Upper lobe of right lung (tissue), 1 donor: ENCODE measurements around the gene PARD3. TPM values are rescaled to one million over a fixed set of nuclear protein-coding genes. Genes with fewer than 3 reads are reported as not detected.

Source experiments
- ATAC-seq: fragments of 200-7000 bp; cut with Tn5 transposase; one replicate; pipeline ENCODE4 v1.9.1; 2020; ENCODE audit warnings: mild to moderate bottlenecking, moderate library complexity
- DNase-seq: peaks from one replicate; pipeline ENCODE4 v3.0.0-alpha.2; 2020
- H3K27ac ChIP-seq: fragments of 200-600 bp; one replicate; pipeline ENCODE4 v1.8.0; 2022
- H3K27me3 ChIP-seq: fragments of 200-600 bp; one replicate; pipeline ENCODE4 v1.8.0; 2022; ENCODE audit warnings: mild to moderate bottlenecking
- H3K36me3 ChIP-seq: fragments of 200-600 bp; one replicate; pipeline ENCODE4 v1.8.0; 2022
- H3K4me1 ChIP-seq: fragments of 200-600 bp; one replicate; pipeline ENCODE4 v1.8.0; 2022
- H3K4me3 ChIP-seq: fragments of 200-600 bp; one replicate; pipeline ENCODE4 v1.8.0; 2022; ENCODE audit warnings: mild to moderate bottlenecking
- H3K9me3 ChIP-seq: fragments of 200-600 bp; one replicate; pipeline ENCODE4 v1.8.0; 2022
- intact Hi-C: fragments of 100-400 bp; cut with DNase I; formaldehyde crosslinking; loops from one replicate; pipeline ENCODE4 v1.11.0; 2022
- total RNA-seq: library from RNA; stranded (reverse); fragmentation: NEBNext Ultra II Directional; extraction: Animal tissue kit (Norgen Biotek cat#: 25700); gene quantifications from one replicate; pipeline ENCODE4 v1.2.1, GENCODE V29; 2021
- TF ChIP-seq, protein P1 (sequence below): fragments of 200-600 bp; IDR thresholded peaks from one replicate; pipeline ENCODE4 v1.8.0; 2022; ENCODE audit warnings: antibody characterized with exemption
- donor health status: DM: no; HTN: yes; CAD: no; lungs with severe emphysema.

Gene PARD3
- total RNA-seq, 1 donor from 2014 or later, result 38.5 TPM

DNA sequence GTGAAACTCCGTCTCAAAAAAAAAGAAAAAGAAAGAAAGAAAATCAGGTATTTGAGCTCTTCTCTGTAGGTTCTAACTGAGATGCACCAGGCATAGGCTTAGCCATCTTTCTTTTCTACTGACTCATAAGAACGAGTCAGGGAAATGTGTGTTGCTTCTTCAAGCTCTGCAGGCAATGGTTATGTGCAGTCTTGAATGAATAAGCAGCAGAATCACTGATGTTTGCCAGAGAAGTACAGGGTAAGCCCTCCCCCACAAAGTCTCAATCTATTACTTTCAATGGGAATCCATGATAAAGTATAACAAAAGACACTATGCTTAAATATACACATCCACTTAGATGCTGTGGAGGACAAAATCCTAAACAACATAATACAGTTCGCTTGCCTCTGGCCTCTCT is 239.2 kb downstream of the PARD3 start:
- Histone ChIP-seq H3K4me3 (no peak overlapping the region), H3K27me3 (no peaks in the 10 kb centered on the region), H3K36me3 (no peaks in the 10 kb centered on the region), H3K4me1 (no peaks in the 10 kb centered on the region), H3K27ac (no peak overlapping the region), H3K9me3 (no peaks in the 10 kb centered on the region)
- DNase-seq, result no peak
- ATAC-seq, result no peak
- intact Hi-C loops, result no loop called here
- TF ChIP-seq, protein P1, sequence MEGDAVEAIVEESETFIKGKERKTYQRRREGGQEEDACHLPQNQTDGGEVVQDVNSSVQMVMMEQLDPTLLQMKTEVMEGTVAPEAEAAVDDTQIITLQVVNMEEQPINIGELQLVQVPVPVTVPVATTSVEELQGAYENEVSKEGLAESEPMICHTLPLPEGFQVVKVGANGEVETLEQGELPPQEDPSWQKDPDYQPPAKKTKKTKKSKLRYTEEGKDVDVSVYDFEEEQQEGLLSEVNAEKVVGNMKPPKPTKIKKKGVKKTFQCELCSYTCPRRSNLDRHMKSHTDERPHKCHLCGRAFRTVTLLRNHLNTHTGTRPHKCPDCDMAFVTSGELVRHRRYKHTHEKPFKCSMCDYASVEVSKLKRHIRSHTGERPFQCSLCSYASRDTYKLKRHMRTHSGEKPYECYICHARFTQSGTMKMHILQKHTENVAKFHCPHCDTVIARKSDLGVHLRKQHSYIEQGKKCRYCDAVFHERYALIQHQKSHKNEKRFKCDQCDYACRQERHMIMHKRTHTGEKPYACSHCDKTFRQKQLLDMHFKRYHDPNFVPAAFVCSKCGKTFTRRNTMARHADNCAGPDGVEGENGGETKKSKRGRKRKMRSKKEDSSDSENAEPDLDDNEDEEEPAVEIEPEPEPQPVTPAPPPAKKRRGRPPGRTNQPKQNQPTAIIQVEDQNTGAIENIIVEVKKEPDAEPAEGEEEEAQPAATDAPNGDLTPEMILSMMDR, result no peak

DNA sequence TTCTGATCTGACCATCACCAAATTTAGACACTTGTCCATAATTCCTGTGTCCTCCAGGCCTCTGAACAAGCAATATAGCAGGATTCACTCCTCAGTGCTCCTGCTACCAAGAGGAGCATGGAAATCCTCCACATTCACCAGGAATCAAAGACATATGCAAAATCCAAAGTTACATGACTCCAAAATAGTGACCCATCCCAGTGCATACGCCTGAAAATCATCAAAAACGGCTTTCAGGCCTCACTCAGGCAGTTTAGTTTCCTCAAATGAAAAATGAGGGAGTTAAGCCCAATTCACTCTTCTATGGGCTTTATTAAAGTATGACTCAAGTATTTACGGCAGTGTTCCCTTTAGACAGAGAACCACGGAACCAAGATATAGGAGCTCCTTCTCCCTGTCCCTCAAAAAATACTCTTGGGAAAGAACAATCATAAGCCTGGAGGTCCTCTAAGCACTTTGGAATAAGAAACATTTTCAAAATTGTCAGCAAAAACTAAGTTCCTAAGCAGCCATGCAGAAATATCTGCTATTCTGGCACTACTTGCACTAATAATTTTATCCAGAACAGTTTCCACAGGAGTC is 240.7 kb downstream of the PARD3 start:
- ATAC-seq (no peak), DNase-seq (no peak)
- H3K27ac ChIP-seq, result no peak overlapping the region
- H3K9me3 ChIP-seq, result no peaks in the 10 kb centered on the region
- H3K4me3 ChIP-seq, result no peak overlapping the region
- H3K36me3 ChIP-seq, result no peaks in the 10 kb centered on the region
- TF ChIP-seq, protein P1, result no peak
- no peaks in the 10 kb centered on the region for H3K4me1 ChIP-seq
- H3K27me3 ChIP-seq, result no peaks in the 10 kb centered on the region
- intact Hi-C loops, result no loop called here

DNA sequence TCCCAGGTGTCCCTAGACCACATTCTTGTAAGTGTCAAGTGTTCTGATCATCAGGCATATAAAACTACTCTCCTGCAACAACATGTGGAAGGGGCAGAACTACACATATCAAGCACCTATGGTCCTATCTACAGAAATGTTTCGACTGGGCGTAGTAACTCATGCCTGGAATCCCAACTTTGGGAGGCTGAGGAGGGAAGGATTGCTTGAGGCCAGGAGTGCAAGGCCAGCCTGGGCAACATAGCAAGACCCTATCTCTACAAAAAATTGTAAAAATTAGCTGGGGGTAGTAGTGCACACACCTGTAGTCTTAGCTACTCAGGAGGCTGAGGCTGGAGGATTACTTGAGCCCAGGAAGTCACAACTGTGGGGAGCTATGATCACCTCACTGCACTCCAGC is 244.2 kb downstream of the PARD3 start:
- no peak overlapping the region for H3K4me3 ChIP-seq
- no peak for DNase-seq
- H3K27ac ChIP-seq, result no peak overlapping the region

DNA sequence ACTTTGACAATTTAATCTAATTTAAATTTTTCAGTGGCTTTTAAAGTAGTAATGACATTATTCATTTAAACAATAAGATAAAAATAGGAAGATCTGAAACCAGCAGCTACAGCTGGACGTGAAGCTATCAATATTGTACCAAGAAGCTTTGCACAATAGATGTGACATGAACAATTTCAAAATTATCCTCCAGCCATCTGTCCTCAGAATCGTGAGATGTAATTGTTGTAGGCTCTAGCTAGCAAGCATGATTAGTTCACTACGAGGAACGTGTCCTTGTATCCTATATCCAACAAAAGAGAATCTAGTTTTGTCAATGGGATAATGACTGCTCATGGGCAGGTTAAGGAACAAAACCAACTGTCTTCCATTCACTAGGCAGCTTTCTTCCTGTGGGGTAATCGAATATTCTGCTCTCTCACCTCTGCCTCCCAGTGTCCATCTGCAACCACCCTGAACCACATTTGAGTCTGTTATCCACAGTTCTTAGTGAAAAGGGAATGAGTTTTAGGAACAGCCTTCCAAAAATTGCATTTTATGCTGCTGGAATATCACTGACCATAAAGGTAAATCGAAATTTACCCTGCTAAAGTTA is 247.3 kb downstream of the PARD3 start:
- DNase-seq (no peak), ATAC-seq (no peak)
- no peaks in the 10 kb centered on the region for H3K27me3 ChIP-seq
- intact Hi-C loops, result no loop called here
- H3K27ac ChIP-seq, result no peak overlapping the region
- H3K36me3 ChIP-seq, result no peaks in the 10 kb centered on the region
- no peak overlapping the region for H3K4me3 ChIP-seq
- TF ChIP-seq, protein P1, result no peak
- H3K9me3 ChIP-seq, result no peaks in the 10 kb centered on the region
- H3K4me1 ChIP-seq, result no peaks in the 10 kb centered on the region

More for the DNA sequence above, 244.2 kb downstream of the PARD3 start:
- no peaks in the 10 kb centered on the region for H3K27me3 ChIP-seq
- no peaks in the 10 kb centered on the region for H3K9me3 ChIP-seq
- H3K4me1 ChIP-seq, result no peaks in the 10 kb centered on the region
- intact Hi-C loops, result no loop called here
- no peak for ATAC-seq
- no peaks in the 10 kb centered on the region for H3K36me3 ChIP-seq
- TF ChIP-seq, protein P1, result no peak

DNA sequence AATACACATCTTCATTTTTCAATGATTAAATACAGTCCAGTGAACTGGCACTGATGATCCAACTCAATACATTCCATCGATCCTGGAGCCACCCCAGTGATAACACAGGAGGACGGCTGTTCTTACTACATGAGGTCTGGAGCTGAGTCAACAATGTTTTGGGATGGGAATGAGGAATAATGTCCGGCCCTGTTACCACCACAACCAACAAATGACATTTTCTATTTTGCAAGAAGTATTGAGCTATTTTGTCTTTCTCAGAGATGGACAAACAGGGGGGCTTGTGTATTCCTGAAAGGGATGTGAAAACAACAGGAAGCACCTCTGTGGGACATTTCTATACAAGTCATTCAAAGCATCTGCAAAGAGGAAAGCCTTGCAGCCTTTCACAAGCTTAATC is 249.2 kb downstream of the PARD3 start:
- H3K36me3 ChIP-seq, result no peaks in the 10 kb centered on the region
- H3K4me3 ChIP-seq, result no peak overlapping the region
- no peak for ATAC-seq
- no peaks in the 10 kb centered on the region for H3K27me3 ChIP-seq
- TF ChIP-seq, protein P1, result no peak
- H3K9me3 ChIP-seq, result no peaks in the 10 kb centered on the region
- no peaks in the 10 kb centered on the region for H3K4me1 ChIP-seq
- no peak for DNase-seq
- intact Hi-C loops, result no loop called here
- no peak overlapping the region for H3K27ac ChIP-seq
